Measurements from ENCODE around the gene DYSF.

DYSF gene

GRCh38 chr2:71502941-71503738 lies 49.8 kb downstream of the DYSF start:
- no peak for DNase-seq (ENCODE audit: low read depth)

- no peak for DNase-seq (ENCODE audit: low read depth)
Observed at GRCh38 chr2:71503837-71504236, 50.5 kb downstream of the DYSF start.

GRCh38 chr2:71504611-71505010 lies 51.2 kb downstream of the DYSF start:
- DNase-seq (ENCODE audit: low read depth) = no peak

- DNase-seq (ENCODE audit: low read depth) = no peak
Observed at GRCh38 chr2:71505086-71505769, 51.9 kb downstream of the DYSF start.

GRCh38 chr2:71505770-71506140 lies 52.4 kb downstream of the DYSF start:
- DNase-seq (ENCODE audit: low read depth) = no peak

GRCh38 chr2:71506222-71507153 lies 53.1 kb downstream of the DYSF start:
- DNase-seq (ENCODE audit: low read depth) = no peak

GRCh38 chr2:71507476-71507875 lies 54.1 kb downstream of the DYSF start:
- DNase-seq (ENCODE audit: low read depth) = no peak

GRCh38 chr2:71510196-71510807 lies 56.9 kb downstream of the DYSF start:
- peak; percentile 54 for DNase-seq (ENCODE audit: low read depth)

- no peak for DNase-seq (ENCODE audit: low read depth)
Observed at GRCh38 chr2:71510938-71511337, 57.6 kb downstream of the DYSF start.

- no peak for DNase-seq (ENCODE audit: low read depth)
Observed at GRCh38 chr2:71511776-71512175, 58.4 kb downstream of the DYSF start.

- DNase-seq (ENCODE audit: low read depth) = no peak
Observed at GRCh38 chr2:71512386-71512785, 59.0 kb downstream of the DYSF start.

GRCh38 chr2:71513096-71513495 lies 59.7 kb downstream of the DYSF start:
- DNase-seq (ENCODE audit: low read depth) = no peak

GRCh38 chr2:71513721-71514120 lies 60.4 kb downstream of the DYSF start:
- no peak for DNase-seq (ENCODE audit: low read depth)

- no peak for DNase-seq (ENCODE audit: low read depth)
Observed at GRCh38 chr2:71516253-71516888, 63.0 kb downstream of the DYSF start.

- no peak for DNase-seq (ENCODE audit: low read depth)
Observed at GRCh38 chr2:71517851-71518250, 64.5 kb downstream of the DYSF start.

GRCh38 chr2:71521436-71521950 lies 68.1 kb downstream of the DYSF start:
- no peak for DNase-seq (ENCODE audit: low read depth)

GRCh38 chr2:71524476-71524875 lies 71.1 kb downstream of the DYSF start:
- no peak for DNase-seq (ENCODE audit: low read depth)

- no peak for DNase-seq (ENCODE audit: low read depth)
Observed at GRCh38 chr2:71526141-71526540, 72.8 kb downstream of the DYSF start.

GRCh38 chr2:71526975-71527374 lies 73.6 kb downstream of the DYSF start:
- no peak for DNase-seq (ENCODE audit: low read depth)

GRCh38 chr2:71528131-71528591 lies 74.8 kb downstream of the DYSF start:
- DNase-seq (ENCODE audit: low read depth) = no peak

GRCh38 chr2:71528749-71529148 lies 75.4 kb downstream of the DYSF start:
- no peak for DNase-seq (ENCODE audit: low read depth)

Data from stimulated activated CD8-positive, alpha-beta memory T cell treated with anti-CD3 and anti-CD28 coated beads, Interleukin-15, amount 100 ng/mL, for 1 hour (primary cell).